ENCODE data around the gene HDAC11. TPM values are rescaled to one million over a fixed set of nuclear protein-coding genes. Genes with fewer than 3 reads are reported as not detected.
A peak's percentile ranks its signal among the peaks of the same experiment; 100 is the strongest.

HDAC11 gene
- total and polyA plus RNA-seq, 2 of the 13 experiments (the other 11 are each of a cell fraction or from before 2014, with no cell fraction given), result 13.7 to 33.1 TPM

GRCh38 chr3:13535526-13535875, 55.4 kb downstream of the HDAC11 start (continued):
- TF ChIP-seq, protein P1, sequence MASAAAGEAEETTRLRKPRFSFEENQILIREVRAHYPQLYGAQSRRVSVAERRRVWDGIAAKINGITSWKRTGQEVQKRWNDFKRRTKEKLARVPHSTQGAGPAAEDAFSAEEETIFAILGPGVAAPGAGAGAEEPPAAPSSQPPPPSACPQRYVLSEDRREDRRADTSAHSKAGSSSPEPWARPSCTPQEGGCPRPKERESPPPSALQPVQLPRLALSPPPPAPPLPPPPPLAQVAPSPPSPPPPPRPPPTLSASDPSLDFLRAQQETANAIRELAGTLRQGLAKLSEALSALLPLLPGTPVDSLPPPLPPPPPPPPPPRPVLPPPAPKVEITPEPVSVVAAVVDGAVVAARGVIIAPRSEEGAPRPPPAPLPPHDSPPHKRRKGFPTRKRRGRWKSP (CRISPR knock-in tag; IDR thresholded peaks at IDR 0.05), result no peak
- TF ChIP-seq ZNF569 (CRISPR knock-in tag; IDR thresholded peaks at IDR 0.05; ENCODE audit: borderline replicate concordance) (no peak), KLF11 (CRISPR knock-in tag; IDR thresholded peaks at IDR 0.05) (no peak), ZNF33A (CRISPR knock-in tag; IDR thresholded peaks at IDR 0.05; ENCODE audit: borderline replicate concordance) (no peak)

GRCh38 chr3:13535905-13536304, 55.8 kb downstream of the HDAC11 start:
- TF ChIP-seq ZNF556 (CRISPR knock-in tag; IDR thresholded peaks at IDR 0.05; ENCODE audit: borderline replicate concordance) (peak; percentile 98), GATA4 (IDR thresholded peaks at IDR 0.05; ENCODE audit: borderline replicate concordance, low read depth) (no peak), CBFB (CRISPR knock-in tag; IDR thresholded peaks at IDR 0.05) (no peak)
- Histone ChIP-seq H3K27me3 (ENCODE audit: control insufficient read depth in 1 of 2, insufficient read depth in 2 of 2, low read length in 2 of 2) (peaks cover 10 to 69% of the 10 kb centered on the region in 2 experiments), H4K20me1 (ENCODE audit: insufficient read depth, low read length) (no peaks in the 10 kb centered on the region), H3K27ac (ENCODE audit: extremely low read length, insufficient read depth, low read length) (no peak overlapping the region), H2AFZ (ENCODE audit: low read length) (no peak overlapping the region), H3K9ac (ENCODE audit: insufficient read depth, low read depth, low read length) (no peak overlapping the region), H3K4me2 (ENCODE audit: low read depth, low read length) (no peak overlapping the region), H3K79me2 (ENCODE audit: insufficient read depth, low read length) (no peaks in the 10 kb centered on the region), H3K36me3 (replicated peaks in 1 of 2; ENCODE audit: control insufficient read depth in 1 of 2, insufficient read depth in 2 of 2, low read length in 2 of 2) (no peaks in the 10 kb centered on the region), H3K4me3 (replicated peaks in 1 of 3; ENCODE audit: insufficient read depth in 1 of 3, low read depth in 2 of 3, low read length in 3 of 3) (no peak overlapping the region), H3K9me3 (ENCODE audit: low read length) (no peaks in the 10 kb centered on the region), H3K4me1 (ENCODE audit: insufficient read depth, low read length) (no peaks in the 10 kb centered on the region)
- DNase-seq (ENCODE audit: low spot score) (no peak), FAIRE-seq (no peak), ATAC-seq (no peak)
- intact Hi-C loops (cut with micrococcal nuclease; ENCODE audit: unreplicated experiment), result no loop called here
- in situ Hi-C loops (cut with HindIII; ENCODE audit: extremely low pct_ligation_motif_present, low pct_unique_long_range_greater_than_20kb), result no loop called here
- no CpG with 5 or more reads among the region's 9 CpGs for WGBS (ENCODE audit: low lambda C conversion rate)
- CTCF ChIA-PET (ENCODE audit: low intra/inter-chr PET ratio, low total read pairs), result no interaction called here
- POLR2A ChIA-PET, result no interaction called here
- no TSS peak for BruUV-seq (replicated peaks)

- ChIA-PET POLR2A (no interaction called here), CTCF (ENCODE audit: low intra/inter-chr PET ratio, low total read pairs) (no interaction called here)
- no peaks in the 10 kb centered on the region for H4K20me1 ChIP-seq (ENCODE audit: insufficient read depth, low read length)
- FAIRE-seq, result no peak
- H3K9me3 ChIP-seq (ENCODE audit: low read length), result no peaks in the 10 kb centered on the region
- no peaks in the 10 kb centered on the region for H3K79me2 ChIP-seq (ENCODE audit: insufficient read depth, low read length)
- ATAC-seq, result no peak
- TF ChIP-seq TERF1 (CRISPR knock-in tag; IDR thresholded peaks at IDR 0.05) (no peak), ZNF317 (CRISPR knock-in tag; IDR thresholded peaks at IDR 0.05) (no peak)
- H3K27me3 ChIP-seq (ENCODE audit: control insufficient read depth in 1 of 2, insufficient read depth in 2 of 2, low read length in 2 of 2), result peaks cover 10 to 68% of the 10 kb centered on the region in 2 experiments
- no peak overlapping the region for H3K9ac ChIP-seq (ENCODE audit: insufficient read depth, low read depth, low read length)
- DNase-seq (ENCODE audit: low spot score), result no peak
- H3K27ac ChIP-seq (ENCODE audit: extremely low read length, insufficient read depth, low read length), result no peak overlapping the region
- WGBS (ENCODE audit: low lambda C conversion rate), result 6% methylated on average over 3 of the region's 3 CpGs
- no peak overlapping the region for H3K4me2 ChIP-seq (ENCODE audit: low read depth, low read length)
- in situ Hi-C loops (cut with HindIII; ENCODE audit: extremely low pct_ligation_motif_present, low pct_unique_long_range_greater_than_20kb) (no loop called here), intact Hi-C loops (cut with micrococcal nuclease; ENCODE audit: unreplicated experiment) (no loop called here)
- no TSS peak for BruUV-seq (replicated peaks)
- H3K36me3 ChIP-seq (replicated peaks in 1 of 2; ENCODE audit: control insufficient read depth in 1 of 2, insufficient read depth in 2 of 2, low read length in 2 of 2), result no peaks in the 10 kb centered on the region
- H3K4me3 ChIP-seq (replicated peaks in 1 of 3; ENCODE audit: insufficient read depth in 1 of 3, low read depth in 2 of 3, low read length in 3 of 3), result no peak overlapping the region
- no peak overlapping the region for H2AFZ ChIP-seq (ENCODE audit: low read length)
- no peaks in the 10 kb centered on the region for H3K4me1 ChIP-seq (ENCODE audit: insufficient read depth, low read length)
These were observed 56.3 kb downstream of the HDAC11 start for GRCh38 chr3:13536432-13536831.

Measured in HepG2 (cell line).